Fibroblast of lung (primary cell): ENCODE results near the gene FHIP1B. TPM values are rescaled to one million over a fixed set of nuclear protein-coding genes. Genes with fewer than 3 reads are reported as not detected.

Source experiments
- DNase-seq, 2 donors: peaks; one replicate each; pipeline versions ENCODE4 v3.0.0 to v3.0.0-alpha.2; 2010; ENCODE audit warnings: low read depth in 2 of 2
- H2AFZ ChIP-seq: 2 replicates; pipeline ENCODE4 v1.5.1; 2012; ENCODE audit warnings: low read length, control low read depth, inconsistent platforms
- H3K27ac ChIP-seq: 2 replicates; pipeline ENCODE4 v1.5.1; 2011; ENCODE audit warnings: low read length, control low read depth; ENCODE audit not compliant: insufficient read depth
- H3K27me3 ChIP-seq: 2 replicates; pipeline ENCODE4 v1.5.1; 2011; ENCODE audit warnings: mild to moderate bottlenecking, low read length; ENCODE audit not compliant: control insufficient read depth, insufficient read depth
- H3K36me3 ChIP-seq: 2 replicates; pipeline ENCODE4 v1.5.1; 2011; ENCODE audit warnings: low read length; ENCODE audit not compliant: control insufficient read depth, insufficient read depth
- H3K4me1 ChIP-seq: 2 replicates; pipeline ENCODE4 v1.5.1; 2011; ENCODE audit warnings: low read length; ENCODE audit not compliant: control insufficient read depth, insufficient read depth; ENCODE audit errors: extremely low read depth
- H3K4me2 ChIP-seq: 2 replicates; pipeline ENCODE4 v1.5.1; 2011; ENCODE audit warnings: low read length, control low read depth; ENCODE audit not compliant: insufficient read depth; ENCODE audit errors: extremely low read depth
- H3K4me3 ChIP-seq, 4 experiments: fragments of 200-600 bp in 1 of 4; sonication (generic) in 1 of 4; replicated peaks in 1 of 4; 2 replicates each; pipeline ENCODE4 v1.5.1; 2011 to 2016; ENCODE audit warnings: low read length in 4 of 4, low read depth in 3 of 4, mild to moderate bottlenecking in 3 of 4, control low read depth in 2 of 4, inconsistent platforms in 1 of 4, mixed read lengths in 1 of 4; ENCODE audit not compliant: insufficient read depth in 1 of 4; ENCODE audit errors: control extremely low read depth in 1 of 4
- H3K79me2 ChIP-seq: 2 replicates; pipeline ENCODE4 v1.5.1; 2012; ENCODE audit warnings: mild to moderate bottlenecking, low read length, inconsistent platforms; ENCODE audit not compliant: control insufficient read depth, insufficient read depth
- H3K9ac ChIP-seq: 2 replicates; pipeline ENCODE4 v1.5.1; 2011; ENCODE audit warnings: mild to moderate bottlenecking, low read length, control low read depth; ENCODE audit not compliant: insufficient read depth
- H3K9me3 ChIP-seq: 2 replicates; pipeline ENCODE4 v1.5.1; 2012; ENCODE audit warnings: low read depth, low read length; ENCODE audit not compliant: control insufficient read depth, insufficient read depth
- H4K20me1 ChIP-seq: 2 replicates; pipeline ENCODE4 v1.5.1; 2011; ENCODE audit warnings: low read length; ENCODE audit not compliant: control insufficient read depth, insufficient read depth; ENCODE audit errors: extremely low read depth
- EZH2 ChIP-seq: IDR thresholded peaks from 2 replicates; pipeline ENCODE4 v1.5.1; 2012; ENCODE audit warnings: low read length, control low read depth, mild to moderate bottlenecking; ENCODE audit errors: missing control alignments
- polyA plus RNA-seq, 2 donors: library from polyadenylated mRNA; depleted of rRNA in 1 of 2; stranded (reverse) in 1 of 2; unstranded in 1 of 2; fragments of >200 nt; gene quantifications; 2 replicates each; pipeline ENCODE4 v1.2.1, GENCODE V29; 2011 to 2012; ENCODE audit warnings: missing spikeins in 1 of 2
- total RNA-seq: library from RNA; depleted of rRNA; stranded (reverse); fragments of >200 nt; gene quantifications from 2 replicates; pipeline ENCODE4 v1.2.1, GENCODE V29; 2014
- TF ChIP-seq, protein P1 (sequence below), 2 donors: IDR thresholded peaks in 1 of 2; conservative IDR thresholded peaks in 1 of 2; 1 replicate in 1 of 2; 2 replicates in 1 of 2; pipeline ENCODE4 v1.5.1; 2011 to 2012; ENCODE audit warnings: low read length in 2 of 2, control low read depth in 1 of 2, inconsistent platforms in 1 of 2, low read depth in 1 of 2, mild to moderate bottlenecking in 1 of 2

The FHIP1B gene
- total and polyA plus RNA-seq, 2 donors (not counting 1 experiment from before 2014, with no cell fraction given) = 9.2 to 15.4 TPM

GRCh38 chr11:6269994-6270393 is 35.6 kb upstream of the FHIP1B start:
- Histone ChIP-seq H3K79me2 (no peaks in the 10 kb centered on the region), H3K4me2 (no peak overlapping the region), H3K27me3 (no peaks in the 10 kb centered on the region), H3K4me1 (no peaks in the 10 kb centered on the region), H3K4me3 (no peak overlapping the region), H3K27ac (no peak overlapping the region), H2AFZ (no peak overlapping the region), H3K9me3 (no peaks in the 10 kb centered on the region), H4K20me1 (no peaks in the 10 kb centered on the region), H3K36me3 (no peaks in the 10 kb centered on the region), H3K9ac (no peak overlapping the region)
- no peak for DNase-seq
- TF ChIP-seq EZH2 = no peak
- TF ChIP-seq, protein P1, sequence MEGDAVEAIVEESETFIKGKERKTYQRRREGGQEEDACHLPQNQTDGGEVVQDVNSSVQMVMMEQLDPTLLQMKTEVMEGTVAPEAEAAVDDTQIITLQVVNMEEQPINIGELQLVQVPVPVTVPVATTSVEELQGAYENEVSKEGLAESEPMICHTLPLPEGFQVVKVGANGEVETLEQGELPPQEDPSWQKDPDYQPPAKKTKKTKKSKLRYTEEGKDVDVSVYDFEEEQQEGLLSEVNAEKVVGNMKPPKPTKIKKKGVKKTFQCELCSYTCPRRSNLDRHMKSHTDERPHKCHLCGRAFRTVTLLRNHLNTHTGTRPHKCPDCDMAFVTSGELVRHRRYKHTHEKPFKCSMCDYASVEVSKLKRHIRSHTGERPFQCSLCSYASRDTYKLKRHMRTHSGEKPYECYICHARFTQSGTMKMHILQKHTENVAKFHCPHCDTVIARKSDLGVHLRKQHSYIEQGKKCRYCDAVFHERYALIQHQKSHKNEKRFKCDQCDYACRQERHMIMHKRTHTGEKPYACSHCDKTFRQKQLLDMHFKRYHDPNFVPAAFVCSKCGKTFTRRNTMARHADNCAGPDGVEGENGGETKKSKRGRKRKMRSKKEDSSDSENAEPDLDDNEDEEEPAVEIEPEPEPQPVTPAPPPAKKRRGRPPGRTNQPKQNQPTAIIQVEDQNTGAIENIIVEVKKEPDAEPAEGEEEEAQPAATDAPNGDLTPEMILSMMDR (conservative IDR thresholded peaks at IDR 0.05 in 1 of 2, IDR thresholded peaks at IDR 0.05 in 1 of 2; ENCODE audit: low read depth in 1 of 2, low read length in 2 of 2) = peak in 1 of 2 donors; percentile 2

- H4K20me1 ChIP-seq = no peaks in the 10 kb centered on the region
- no peaks in the 10 kb centered on the region for H3K9me3 ChIP-seq
- H3K4me2 ChIP-seq = no peak overlapping the region
- H3K36me3 ChIP-seq = no peaks in the 10 kb centered on the region
- TF ChIP-seq, protein P1 (conservative IDR thresholded peaks at IDR 0.05 in 1 of 2, IDR thresholded peaks at IDR 0.05 in 1 of 2; ENCODE audit: low read depth in 1 of 2, low read length in 2 of 2) = no peak
- no peak for TF ChIP-seq EZH2
- no peak overlapping the region for H3K27ac ChIP-seq
- H3K9ac ChIP-seq = no peak overlapping the region
- H3K79me2 ChIP-seq = no peaks in the 10 kb centered on the region
- no peak overlapping the region for H2AFZ ChIP-seq
- no peak overlapping the region for H3K4me3 ChIP-seq
- H3K27me3 ChIP-seq = no peaks in the 10 kb centered on the region
- peak in 1 of 2 donors; percentile 7 for DNase-seq
- H3K4me1 ChIP-seq = no peaks in the 10 kb centered on the region
Measured at GRCh38 chr11:6268820-6269219, 34.4 kb upstream of the FHIP1B start.

DNA sequence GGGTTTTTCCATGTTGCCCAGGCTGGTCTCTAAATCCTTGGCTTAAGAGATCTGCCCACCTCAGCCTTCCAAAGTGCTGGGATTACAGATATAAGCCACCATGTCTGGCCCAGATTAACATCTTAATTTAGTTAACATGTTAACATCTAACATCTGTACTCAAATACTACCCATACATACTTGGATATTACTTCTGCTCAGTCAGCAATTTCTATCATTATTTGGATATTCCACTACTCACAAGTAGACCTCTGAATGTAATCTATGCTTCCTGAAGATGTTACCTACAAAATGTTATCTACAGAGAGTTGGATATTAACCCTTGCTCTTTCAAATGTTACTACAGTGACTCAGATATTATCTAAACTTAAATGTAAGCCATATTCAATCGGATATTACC is 29.2 kb upstream of the FHIP1B start:
- Histone ChIP-seq H3K4me3 (no peak overlapping the region), H3K36me3 (no peaks in the 10 kb centered on the region), H3K4me1 (no peaks in the 10 kb centered on the region), H3K9me3 (no peaks in the 10 kb centered on the region), H3K9ac (no peak overlapping the region), H2AFZ (no peak overlapping the region), H3K79me2 (no peaks in the 10 kb centered on the region), H3K4me2 (no peak overlapping the region), H3K27me3 (peaks cover 23% of the 10 kb centered on the region), H4K20me1 (no peaks in the 10 kb centered on the region), H3K27ac (no peak overlapping the region)
- DNase-seq = no peak
- TF ChIP-seq, protein P1 (conservative IDR thresholded peaks at IDR 0.05 in 1 of 2, IDR thresholded peaks at IDR 0.05 in 1 of 2; ENCODE audit: low read depth in 1 of 2, low read length in 2 of 2) = no peak
- no peak for TF ChIP-seq EZH2
